NCI-H748 (cell line): ENCODE results near the gene SERINC5.
A peak's percentile ranks its signal among the peaks of the same experiment; 100 is the strongest.

Experiments
- DNase-seq: peaks from one replicate; lab custom pipeline; 2025; ENCODE audit not compliant: unreplicated experiment; lab: John Stamatoyannopoulos, UW

Gene SERINC5

DNA sequence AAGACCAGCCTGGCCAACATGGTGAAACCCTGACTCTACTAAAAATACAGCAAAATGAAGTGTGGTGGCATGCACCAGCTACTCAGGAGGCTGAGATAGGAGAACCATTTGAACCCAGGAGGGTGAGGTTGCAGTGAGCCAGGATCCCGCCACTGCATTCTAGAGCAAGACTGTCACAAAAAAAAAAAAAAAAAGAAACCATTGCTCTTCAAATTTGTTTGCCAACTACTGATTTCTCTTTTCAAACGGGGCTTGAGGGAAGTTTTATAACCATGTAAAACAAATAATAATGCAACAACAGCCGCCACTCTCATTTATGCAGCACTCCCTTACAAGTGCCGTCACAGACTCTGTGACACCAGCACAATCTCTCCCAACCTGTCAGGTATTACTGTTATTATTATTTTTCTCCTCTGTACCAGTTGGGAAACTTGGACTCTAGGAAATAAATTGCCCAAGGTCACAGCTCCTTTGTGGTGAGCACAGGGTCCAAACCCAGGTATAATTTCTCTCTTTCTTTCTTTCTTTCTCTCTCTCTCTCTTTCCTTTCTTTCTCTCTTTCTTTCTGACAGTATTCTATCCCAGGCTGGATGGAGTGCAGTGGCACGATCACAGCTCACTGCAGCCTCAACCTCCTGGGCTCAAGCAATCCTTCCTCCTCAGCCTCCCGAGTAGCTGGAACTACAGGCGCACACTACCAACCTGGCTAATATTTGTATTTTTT lies 25.4 kb downstream of the SERINC5 start:
- DNase-seq = peak; percentile 7

DNA sequence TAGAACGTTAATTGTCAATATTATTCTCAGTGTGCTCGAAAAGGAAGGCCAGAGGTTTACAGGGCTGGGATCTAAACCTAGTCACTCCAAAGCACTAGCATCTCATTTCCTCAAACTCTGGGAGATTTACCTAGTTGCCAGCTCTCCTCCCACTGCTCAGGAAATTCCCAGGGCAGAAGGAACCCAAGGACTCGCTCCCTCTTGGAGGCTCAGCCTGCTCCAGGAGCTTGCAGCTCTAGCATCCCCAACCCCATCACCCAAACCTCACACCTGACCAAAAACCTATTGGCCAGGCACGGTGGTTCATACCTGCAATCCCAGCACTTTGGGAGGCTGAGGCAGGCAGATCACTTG lies 26.0 kb downstream of the SERINC5 start:
- DNase-seq = no peak

DNA sequence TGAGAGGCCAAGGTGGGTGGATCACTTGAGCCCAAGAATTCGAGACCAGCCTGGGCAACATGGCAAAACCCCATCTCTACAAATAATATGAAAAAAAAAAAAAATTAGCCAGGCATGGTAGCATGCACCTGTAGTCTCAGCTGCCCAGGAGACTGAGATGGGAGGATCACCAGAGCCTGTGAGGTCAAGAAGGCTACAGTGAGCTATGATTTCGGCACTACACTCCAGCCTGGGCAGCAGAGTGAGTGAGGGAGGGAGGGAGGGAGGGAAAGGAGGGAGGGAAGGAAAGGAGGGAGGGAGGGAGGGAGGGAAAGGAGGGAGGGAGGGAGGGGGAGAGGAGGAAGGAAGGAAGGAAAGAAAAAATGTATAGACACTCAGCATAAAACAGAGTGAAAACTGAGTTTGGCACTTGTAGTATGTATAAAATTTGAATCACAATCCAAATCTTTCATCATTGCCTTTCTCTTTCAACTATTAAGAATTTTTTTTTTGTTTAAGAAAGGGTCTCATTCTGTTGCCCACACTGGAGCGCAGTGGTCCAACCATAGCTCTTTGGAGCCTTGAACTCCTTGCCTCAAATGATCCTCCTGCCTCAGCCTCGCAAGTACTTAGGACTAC lies 27.8 kb downstream of the SERINC5 start:
- no peak for DNase-seq

DNA sequence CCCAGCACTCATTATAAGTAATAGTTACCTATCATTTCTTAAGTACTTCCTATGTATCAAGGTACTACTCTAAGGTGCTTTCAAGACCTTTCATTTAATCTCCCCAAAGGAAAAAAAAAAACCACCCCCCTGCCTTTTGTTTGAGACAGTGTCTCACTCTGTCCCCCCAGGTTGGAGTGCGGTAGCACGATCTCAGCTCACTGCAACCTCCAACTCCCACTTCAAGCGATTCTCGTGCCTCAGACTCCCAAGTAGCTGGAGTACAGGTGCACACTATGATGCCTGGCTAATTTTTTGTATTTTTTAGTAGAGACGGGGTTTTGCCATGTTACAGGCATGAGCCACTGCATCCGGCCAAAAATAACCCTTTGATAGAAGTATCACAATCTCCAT lies 29.9 kb downstream of the SERINC5 start:
- no peak for DNase-seq

DNA sequence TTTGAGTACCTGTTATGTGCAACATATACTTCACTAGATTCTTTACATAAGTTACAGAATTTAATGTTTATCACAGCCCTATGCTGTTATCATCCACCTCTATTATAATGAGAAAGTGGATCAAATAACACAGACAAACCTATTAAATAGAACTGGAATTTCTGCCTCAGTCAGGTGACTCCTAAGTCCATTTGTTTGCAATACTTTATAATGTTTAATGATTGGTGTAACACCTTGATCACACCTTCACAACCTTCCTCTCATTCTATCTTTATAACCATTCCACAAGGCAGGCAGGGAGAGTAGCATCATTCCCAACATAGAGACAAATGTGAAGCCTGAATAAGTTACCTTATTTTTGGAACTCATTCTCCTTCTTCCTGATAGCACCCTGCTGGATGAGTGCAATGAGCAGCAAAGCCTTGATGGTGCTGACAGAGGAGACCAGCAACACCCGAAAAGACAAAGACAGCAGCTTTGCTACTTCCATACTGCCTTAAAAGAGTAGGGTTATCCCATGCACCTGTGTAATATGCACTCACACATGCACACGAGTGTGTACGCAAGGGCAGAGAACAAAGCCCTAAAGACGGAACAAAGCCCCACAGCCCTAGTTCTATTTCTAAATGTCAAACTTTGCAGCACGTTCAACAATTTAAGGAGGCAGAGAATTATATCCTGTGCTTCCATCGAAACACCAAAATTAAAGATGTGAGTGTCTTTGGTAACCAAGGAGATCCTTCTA lies 30.5 kb downstream of the SERINC5 start:
- peak; percentile 29 for DNase-seq

DNA sequence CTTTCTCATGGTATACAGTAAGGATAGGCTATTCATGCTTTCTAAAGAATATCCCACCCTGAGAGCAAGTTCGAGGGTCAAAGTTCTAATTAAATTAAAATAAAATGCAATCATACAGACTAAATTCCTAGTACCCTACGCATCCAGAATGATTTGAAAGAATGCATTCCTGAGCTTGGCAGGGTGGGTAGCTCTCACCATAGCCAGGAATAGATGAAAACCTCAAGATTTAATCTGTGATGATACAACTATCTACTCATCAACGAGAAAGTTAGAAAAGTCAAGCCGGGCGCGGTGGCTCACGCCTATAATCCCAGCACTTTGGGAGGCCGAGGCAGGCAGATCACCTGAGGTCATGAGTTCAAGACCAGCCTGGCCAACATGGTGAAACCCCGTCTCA lies 32.3 kb downstream of the SERINC5 start:
- no peak for DNase-seq

DNA sequence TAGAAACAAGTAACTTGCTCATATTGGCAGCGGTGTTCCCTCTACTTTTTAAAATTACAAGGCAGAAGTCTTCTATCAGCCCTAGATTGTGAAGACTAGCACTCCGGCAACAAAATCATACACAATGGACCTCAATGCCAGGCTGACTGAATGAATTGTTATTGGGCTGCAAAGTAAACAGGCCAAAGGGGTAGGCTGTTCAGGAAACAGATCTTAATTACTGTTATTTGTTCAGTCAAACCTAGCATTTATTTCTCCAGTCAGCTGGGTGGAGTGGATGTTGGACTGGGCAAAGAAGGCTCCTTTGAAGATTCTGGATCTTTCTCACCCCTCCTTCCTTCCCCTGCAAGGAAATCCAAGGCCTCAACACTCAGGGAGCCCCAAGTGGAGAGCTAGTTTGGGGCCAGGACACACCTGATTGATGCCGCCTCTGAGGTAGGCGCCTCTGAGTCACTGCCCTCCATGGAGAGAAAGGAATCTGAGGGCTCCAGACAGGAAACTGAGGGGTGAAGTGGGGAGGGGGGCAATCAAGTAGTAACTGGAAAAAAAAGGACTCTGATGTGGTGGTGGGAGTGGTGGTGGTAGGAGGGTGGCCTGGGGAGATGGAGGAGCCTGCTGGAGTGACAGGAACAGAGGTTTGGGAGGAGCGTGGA lies 35.5 kb downstream of the SERINC5 start:
- DNase-seq = peak; percentile 80

DNA sequence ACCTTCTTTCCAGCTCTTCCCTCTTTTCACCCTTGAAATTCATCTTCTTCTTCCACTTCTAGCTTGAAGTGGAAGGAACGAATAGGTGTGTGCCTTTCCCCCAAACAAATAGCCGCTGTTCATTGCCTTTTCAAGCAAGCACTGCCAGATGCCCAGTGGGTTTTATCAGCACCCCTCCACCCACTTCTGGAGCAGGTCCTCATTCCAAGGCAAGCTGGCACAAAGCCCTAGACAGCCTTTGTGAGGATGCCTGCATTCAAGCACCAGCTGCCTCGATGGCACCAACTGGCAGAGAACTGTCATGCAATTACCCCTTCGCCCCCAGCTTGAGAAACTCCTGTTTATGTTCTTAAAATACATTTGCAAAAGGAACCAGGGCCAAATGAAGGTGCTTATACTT lies 36.5 kb downstream of the SERINC5 start:
- DNase-seq = no peak

DNA sequence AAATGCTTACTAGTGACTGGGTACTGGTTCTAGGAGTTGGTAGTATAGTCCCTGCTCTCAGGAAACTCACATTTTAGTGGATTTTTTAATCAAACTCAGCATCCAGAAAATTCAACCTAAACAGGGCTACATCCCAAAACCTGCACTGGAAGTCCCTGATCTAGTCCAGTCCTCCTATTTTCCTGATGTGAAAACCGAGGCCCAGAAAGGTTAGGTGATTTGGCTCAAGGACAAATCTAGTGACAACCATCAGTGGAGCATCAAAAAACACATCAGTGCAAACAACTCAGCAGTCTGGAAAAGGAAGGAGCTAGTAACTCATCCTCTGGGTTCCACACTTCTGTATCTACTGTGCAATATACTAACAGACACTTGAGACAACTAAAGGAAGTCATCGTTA lies 38.2 kb downstream of the SERINC5 start:
- no peak for DNase-seq

DNA sequence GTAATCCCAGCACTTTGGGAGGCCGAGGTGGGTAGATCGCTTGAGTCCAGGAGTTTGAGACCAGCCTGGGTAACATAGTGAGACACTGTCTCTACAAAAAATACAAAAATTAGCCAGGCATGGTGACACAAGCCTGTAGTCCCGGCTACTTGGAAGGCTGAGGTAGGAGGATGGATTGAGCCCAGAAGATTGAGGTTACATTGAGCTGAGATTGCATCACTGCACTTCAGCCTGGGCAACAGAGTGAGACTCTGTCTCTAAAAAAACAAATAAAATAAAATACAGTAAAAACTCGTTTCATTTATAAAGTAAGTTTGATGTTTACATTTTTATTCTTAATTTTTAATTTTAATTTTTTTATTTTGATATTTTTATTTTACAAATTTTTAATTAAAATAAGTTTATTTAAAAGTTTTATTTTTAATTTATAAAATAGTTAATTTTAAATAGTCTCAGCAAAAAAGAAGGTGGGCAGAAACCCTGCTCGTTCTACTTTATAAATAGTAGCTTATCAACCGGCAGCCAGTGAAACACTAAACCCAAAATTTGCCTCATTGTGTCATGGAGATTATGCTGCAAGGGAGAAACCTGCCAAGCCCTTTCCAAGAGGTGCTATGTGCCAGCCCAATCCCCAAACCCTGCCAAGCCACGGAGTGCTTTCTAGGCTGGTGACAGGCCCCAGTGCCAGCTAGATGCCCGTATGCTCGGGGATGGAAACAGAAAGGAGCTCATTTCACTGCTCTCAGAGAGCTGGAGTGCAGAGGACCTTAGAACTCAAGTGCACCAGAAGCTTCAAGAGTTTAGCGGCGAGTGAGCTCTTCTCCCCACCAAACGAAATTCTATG lies 38.9 kb downstream of the SERINC5 start:
- DNase-seq = no peak

DNA sequence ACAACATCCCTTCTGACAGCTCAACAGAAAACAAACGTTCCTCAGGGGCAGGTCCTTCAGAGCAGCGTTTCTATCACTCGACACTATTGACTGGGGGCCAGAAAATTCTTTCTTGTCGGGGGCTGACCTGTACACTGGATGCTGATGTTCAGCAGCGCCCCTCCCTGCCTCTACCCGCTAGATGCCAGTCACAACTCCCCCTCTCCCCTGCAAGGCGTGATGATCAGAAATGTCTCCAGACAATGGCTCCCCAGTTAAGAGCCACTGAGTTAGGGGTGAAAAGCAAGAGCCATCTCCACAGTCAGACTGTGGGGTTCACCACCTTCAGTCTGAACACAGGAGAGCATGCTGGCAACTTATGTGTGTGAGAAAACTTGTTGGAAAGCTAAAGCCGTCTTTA lies 39.8 kb downstream of the SERINC5 start:
- DNase-seq = no peak

DNA sequence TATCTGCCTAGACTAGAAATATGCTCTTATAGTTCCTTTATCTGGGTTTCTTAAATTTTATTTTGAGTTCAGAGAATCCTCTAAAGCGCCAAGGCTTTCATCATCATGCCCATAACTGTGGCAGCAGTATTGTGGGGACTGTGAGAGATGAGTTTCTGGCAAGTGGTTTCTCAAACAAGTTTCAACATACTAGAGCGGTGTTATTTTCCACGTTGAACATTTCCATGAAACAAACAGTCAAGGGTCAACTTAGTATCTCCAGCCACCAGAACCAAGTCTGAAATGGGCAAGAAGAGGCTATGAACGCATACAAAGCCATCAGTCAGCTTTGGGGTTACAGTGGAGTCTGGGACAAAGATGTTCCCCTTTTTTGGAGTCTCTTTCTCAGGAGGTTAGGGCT lies 40.3 kb downstream of the SERINC5 start:
- DNase-seq = no peak

DNA sequence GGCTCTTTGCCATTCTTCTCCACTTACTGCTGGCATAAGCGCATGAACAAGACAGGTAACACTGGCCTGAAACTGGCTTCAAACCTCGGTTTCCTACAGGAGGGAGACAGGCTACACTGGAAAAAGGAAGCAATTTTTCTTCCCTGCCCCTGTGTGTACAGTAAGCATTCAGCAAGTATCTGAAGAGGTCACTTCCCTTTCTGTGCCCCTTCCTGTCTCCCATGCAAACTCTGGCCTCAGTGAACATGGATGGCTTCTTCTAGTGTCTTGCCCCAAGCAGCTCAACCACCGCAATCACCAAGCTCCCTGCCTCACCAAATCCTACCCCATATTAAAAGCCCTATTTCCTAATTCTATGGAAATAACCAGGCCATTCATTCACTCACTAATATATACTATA lies 42.4 kb downstream of the SERINC5 start:
- no peak for DNase-seq

DNA sequence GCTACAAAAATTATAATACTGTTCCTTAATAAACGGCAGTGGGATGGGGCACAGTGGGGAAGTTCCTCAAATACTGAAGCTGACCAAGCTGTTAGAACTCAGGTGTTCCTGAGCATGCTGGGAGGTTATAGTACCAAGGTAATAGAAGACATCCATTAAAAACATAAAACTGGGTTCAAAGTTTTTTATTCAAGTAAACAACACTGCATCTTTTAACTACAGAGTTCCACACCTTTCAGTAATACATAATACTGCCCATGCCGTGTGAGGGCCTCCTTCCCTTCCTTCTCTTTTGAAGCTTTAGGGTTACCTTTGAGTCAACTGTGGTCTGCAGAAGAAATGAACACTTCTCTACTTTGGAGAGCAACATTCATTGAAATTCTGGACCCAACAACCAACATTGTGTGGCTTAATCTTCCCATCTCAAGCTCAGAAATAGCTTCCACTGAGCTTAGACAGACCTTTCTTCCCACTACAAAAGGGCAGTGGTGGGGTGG lies 43.6 kb downstream of the SERINC5 start:
- DNase-seq = no peak

DNA sequence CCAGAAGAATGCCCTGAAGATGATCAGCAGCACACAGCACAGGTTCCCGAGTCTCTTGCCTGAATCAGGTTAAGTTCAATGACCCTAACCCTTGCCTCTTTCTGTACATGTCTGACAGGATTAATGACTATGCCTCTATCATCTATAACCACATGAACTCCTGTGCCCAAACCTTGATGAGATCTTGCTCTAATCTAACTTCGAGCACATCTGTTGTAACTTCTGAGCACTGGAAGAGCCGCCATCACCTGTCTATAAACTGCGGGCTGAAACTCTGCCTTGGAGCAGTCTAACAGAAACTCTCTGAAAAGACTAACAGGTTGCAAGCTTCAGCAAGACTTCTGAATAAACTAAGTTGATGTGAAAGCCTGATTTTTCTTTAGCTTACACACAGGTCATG lies 44.5 kb downstream of the SERINC5 start:
- DNase-seq = no peak

DNA sequence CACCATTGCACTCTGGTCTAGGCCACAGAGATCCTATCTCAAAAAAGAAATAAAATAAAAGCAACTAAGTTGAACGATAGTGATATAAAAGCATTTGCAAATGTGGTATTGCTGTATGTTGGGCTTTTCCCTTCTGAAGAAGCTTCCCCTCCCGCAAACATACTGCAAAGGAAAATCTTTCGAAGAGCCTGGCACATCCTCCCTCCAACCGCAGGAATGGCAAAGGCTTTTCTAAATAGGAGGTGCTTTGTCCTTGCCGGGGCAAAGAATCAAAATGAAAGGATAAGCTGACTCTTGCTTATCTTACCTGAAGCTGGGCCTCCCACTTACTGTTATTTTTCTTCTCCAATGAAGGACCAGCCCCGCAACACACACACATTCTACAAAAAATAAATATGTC lies 45.8 kb downstream of the SERINC5 start:
- no peak for DNase-seq

DNA sequence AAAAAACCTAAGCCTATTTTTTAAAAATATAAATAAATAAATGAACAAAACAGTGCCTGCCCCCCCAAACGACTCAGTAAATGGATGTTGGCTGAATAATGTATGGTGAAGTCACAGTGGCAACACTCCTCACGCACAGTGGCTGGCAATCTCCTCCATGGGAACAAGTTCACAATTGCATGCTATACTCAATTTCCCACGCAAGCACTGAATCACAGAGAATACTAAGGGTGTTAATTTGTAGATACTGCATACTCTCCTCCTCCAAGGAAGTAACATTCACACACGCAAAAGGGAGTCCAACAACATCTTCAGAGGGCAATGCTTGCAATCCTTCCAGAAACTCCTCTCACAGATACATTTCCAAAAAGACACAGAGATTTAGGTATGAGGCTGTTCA lies 47.5 kb downstream of the SERINC5 start:
- DNase-seq = no peak

DNA sequence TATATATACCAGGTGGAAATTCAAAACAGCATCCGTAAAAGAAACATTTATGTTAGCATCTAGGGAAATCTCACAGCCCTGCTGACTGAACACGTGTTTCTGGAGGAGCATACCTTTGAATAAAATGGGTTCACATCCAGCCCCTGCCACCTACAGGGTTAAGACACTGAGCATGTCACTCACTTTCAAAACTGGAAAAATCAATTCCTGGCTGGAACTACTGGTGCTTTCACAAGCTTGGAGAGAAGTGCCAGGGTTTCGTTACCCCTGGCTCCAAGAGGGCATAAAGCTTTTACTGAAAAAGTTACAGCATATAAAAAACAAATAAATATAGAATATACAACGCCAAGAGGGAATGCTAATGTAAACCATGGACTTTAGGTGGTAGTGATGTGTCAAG lies 48.0 kb downstream of the SERINC5 start:
- no peak for DNase-seq

DNA sequence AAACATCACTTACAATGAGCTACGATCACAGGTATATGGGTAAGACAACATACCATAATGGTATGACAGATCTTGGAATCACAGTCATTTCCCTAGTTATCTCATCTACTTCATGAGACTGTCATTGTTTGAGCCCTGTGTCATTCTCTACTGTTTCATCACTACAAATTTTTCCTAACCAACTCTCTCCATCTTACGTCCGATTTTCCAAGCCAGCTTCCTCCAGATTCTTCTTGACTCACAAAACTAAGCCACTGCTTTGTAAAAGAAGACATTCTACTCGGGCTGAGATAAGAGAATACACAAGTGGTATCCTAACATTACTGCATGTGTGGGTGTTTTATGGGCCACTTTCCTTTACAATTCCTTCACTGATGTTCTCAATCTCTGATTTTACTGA lies 49.6 kb downstream of the SERINC5 start:
- DNase-seq = no peak

DNA sequence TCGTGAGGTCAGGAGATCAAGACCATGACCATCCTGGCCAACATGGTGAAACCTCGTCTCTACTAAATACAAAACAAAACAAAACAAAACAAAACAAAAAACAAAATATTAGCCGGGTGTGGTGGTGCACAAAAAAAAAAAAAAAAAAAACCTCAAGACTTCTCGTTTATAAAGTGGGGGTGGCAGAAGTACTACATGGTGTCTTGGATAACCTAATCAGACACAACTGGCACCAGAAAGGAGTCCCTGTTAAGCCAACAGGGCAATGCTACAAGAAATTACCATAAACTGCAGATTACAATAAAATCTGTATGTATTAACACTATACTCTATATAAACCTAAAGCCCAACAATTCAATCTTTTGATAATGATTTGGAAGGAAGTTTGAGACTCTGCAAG lies 50.0 kb downstream of the SERINC5 start:
- no peak for DNase-seq
